GM18858 (cell line): ENCODE data around the gene OR3A3.
"Not testable (repeated sequence)": the region's sequence is repeated elsewhere in the genome, so short reads cannot be mapped to it uniquely, and the experiment has no call there.

Source experiments
- ATAC-seq: cut with Tn5 transposase; IDR thresholded peaks from one replicate; pipeline ENCODE4 v1.9.1; 2021; ENCODE audit not compliant: unreplicated experiment

OR3A3 gene

GRCh38 chr17:3411070-3411469 is at the start of gene OR3A3:
Gene OR3A3 (plus strand): TSS chr17:3411370.
- ATAC-seq = no peak

- not testable (repeated sequence) for ATAC-seq
Observed at GRCh38 chr17:3371167-3371566, 40.0 kb upstream of the OR3A3 start.

GRCh38 chr17:3378321-3378720 is 32.8 kb upstream of the OR3A3 start:
- ATAC-seq = no peak

GRCh38 chr17:3381957-3382356 is 29.2 kb upstream of the OR3A3 start:
- ATAC-seq = no peak

- no peak for ATAC-seq
Observed at GRCh38 chr17:3385869-3386816, 25.0 kb upstream of the OR3A3 start, which contains the start of gene OR3A2. Gene OR3A2 (minus strand): TSS chr17:3386308.

- ATAC-seq = no peak
Observed at GRCh38 chr17:3389791-3390190, 21.4 kb upstream of the OR3A3 start.

GRCh38 chr17:3397801-3398200 is 13.4 kb upstream of the OR3A3 start:
- ATAC-seq = not testable (repeated sequence)

GRCh38 chr17:3398310-3398709 is 12.9 kb upstream of the OR3A3 start, which contains the start of gene OR1E1:
Gene OR1E1 (minus strand): TSS chr17:3398410. CDS start chr17:3398410, 0 bp downstream.
- no peak for ATAC-seq

- ATAC-seq = no peak
Observed at GRCh38 chr17:3400055-3400454, 11.1 kb upstream of the OR3A3 start.

GRCh38 chr17:3401786-3402185 is 9.4 kb upstream of the OR3A3 start:
- no peak for ATAC-seq

- not testable (repeated sequence) for ATAC-seq
Observed at GRCh38 chr17:3403856-3404255, 7.3 kb upstream of the OR3A3 start.

- ATAC-seq = not testable (repeated sequence)
Observed at GRCh38 chr17:3412216-3412615, 1.0 kb downstream of the OR3A3 start.

GRCh38 chr17:3415610-3416009 is 4.4 kb downstream of the OR3A3 start:
- ATAC-seq = no peak

GRCh38 chr17:3418222-3418621 is 7.1 kb downstream of the OR3A3 start:
- no peak for ATAC-seq

GRCh38 chr17:3433215-3433614 is 22.0 kb downstream of the OR3A3 start:
- not testable (repeated sequence) for ATAC-seq

GRCh38 chr17:3433741-3434140 is 22.6 kb downstream of the OR3A3 start, which contains the start of gene OR1E2:
Gene OR1E2 (minus strand): TSS chr17:3433841. CDS start chr17:3433841, 0 bp downstream.
- ATAC-seq = no peak

- ATAC-seq = no peak
Observed at GRCh38 chr17:3438368-3438767, 27.2 kb downstream of the OR3A3 start.

- ATAC-seq = no peak
Observed at GRCh38 chr17:3440451-3440850, 29.3 kb downstream of the OR3A3 start.

GRCh38 chr17:3447625-3448024 is 36.5 kb downstream of the OR3A3 start:
- ATAC-seq = no peak

GRCh38 chr17:3448059-3448665 is 37.0 kb downstream of the OR3A3 start:
- ATAC-seq = no peak

- not testable (repeated sequence) for ATAC-seq
Observed at GRCh38 chr17:3466355-3466754, 55.2 kb downstream of the OR3A3 start.

- no peak for ATAC-seq
Observed at GRCh38 chr17:3469529-3469928, 58.4 kb downstream of the OR3A3 start.
